Measurements from ENCODE around the gene SLC22A15. TPM values are rescaled to one million over a fixed set of nuclear protein-coding genes. Genes with fewer than 3 reads are reported as not detected.

Gene SLC22A15
- total RNA-seq, 2 experiments from 2014 or later: 0.82 to 2.8 TPM

DNA sequence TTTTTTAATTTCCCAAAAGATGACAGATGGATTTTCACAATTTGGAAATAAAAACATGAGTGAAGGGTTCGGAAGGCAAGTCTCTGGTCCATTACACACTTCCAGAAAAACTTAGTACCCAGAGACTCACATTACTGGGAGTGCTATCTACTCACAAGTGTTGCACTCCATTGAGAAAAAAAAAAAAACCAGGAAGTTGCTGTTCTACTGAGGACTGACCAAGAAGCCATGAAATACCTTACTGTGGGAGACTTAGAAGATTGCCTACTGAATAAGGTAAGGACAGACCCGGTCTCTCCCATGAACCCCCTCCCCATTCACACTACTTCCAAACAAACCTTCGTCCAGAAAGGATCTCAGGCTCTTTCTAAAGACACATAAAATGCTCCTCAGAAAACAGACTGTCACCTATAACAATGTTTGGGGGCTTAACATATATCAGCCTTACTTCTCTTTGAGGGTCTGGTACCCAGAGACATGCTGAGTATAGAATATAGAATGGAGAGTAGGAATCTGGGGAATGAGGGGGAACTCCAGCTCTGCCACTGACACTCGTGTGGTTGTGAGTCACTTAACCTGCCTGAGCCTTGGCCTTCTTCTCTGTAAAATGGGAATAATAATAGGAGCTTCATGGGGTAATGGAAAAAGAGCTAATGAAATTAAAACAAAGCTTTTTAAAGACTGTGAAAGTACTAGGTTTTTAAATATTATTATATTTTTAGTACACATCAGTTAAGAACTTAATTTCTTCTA, 136.3 kb downstream of the SLC22A15 start:
- ChIA-PET POLR2A (no interaction called here), CTCF (ENCODE audit: unreplicated experiment) (no interaction called here)
- H3K9me2 ChIP-seq (ENCODE audit: insufficient read depth, low read length): no peaks in the 10 kb centered on the region
- no peaks in the 10 kb centered on the region for H3K79me2 ChIP-seq (ENCODE audit: insufficient read depth, low read depth, low read length)
- no peaks in the 10 kb centered on the region for H3K36me3 ChIP-seq (ENCODE audit: insufficient read depth, low read length)
- H3K4me1 ChIP-seq (ENCODE audit: insufficient read depth, low read length, poor library complexity, severe bottlenecking): no peaks in the 10 kb centered on the region
- TF ChIP-seq, protein P1, sequence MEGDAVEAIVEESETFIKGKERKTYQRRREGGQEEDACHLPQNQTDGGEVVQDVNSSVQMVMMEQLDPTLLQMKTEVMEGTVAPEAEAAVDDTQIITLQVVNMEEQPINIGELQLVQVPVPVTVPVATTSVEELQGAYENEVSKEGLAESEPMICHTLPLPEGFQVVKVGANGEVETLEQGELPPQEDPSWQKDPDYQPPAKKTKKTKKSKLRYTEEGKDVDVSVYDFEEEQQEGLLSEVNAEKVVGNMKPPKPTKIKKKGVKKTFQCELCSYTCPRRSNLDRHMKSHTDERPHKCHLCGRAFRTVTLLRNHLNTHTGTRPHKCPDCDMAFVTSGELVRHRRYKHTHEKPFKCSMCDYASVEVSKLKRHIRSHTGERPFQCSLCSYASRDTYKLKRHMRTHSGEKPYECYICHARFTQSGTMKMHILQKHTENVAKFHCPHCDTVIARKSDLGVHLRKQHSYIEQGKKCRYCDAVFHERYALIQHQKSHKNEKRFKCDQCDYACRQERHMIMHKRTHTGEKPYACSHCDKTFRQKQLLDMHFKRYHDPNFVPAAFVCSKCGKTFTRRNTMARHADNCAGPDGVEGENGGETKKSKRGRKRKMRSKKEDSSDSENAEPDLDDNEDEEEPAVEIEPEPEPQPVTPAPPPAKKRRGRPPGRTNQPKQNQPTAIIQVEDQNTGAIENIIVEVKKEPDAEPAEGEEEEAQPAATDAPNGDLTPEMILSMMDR (conservative IDR thresholded peaks at IDR 0.05; ENCODE audit: low read length): no peak
- no peak for TF ChIP-seq EZH2phosphoT487 (IDR thresholded peaks at IDR 0.05; ENCODE audit: borderline replicate concordance, low read depth, low read length)
- H4K20me1 ChIP-seq (ENCODE audit: insufficient read depth, low read length): no peaks in the 10 kb centered on the region
- H3K4me3 ChIP-seq (ENCODE audit: low read depth, low read length, poor library complexity, severe bottlenecking): no peak overlapping the region
- no peak for DNase-seq (ENCODE audit: low spot score)
- no peaks in the 10 kb centered on the region for H3K9me3 ChIP-seq (ENCODE audit: low read length)
- no peak overlapping the region for H2AFZ ChIP-seq (ENCODE audit: low read length)
- intact Hi-C loops (cut with micrococcal nuclease; ENCODE audit: unreplicated experiment): no loop called here
- no TSS peak for BruUV-seq (replicated peaks)
- H3K27ac ChIP-seq (ENCODE audit: low read depth, low read length, poor library complexity, severe bottlenecking): no peak overlapping the region
- no peak overlapping the region for H3K4me2 ChIP-seq (ENCODE audit: low read length)

GRCh38 chr1:116113615-116114014, 137.3 kb downstream of the SLC22A15 start:
- DNase-seq (ENCODE audit: low spot score): no peak
- Histone ChIP-seq H3K4me2 (ENCODE audit: low read length) (no peak overlapping the region), H3K4me1 (ENCODE audit: insufficient read depth, low read length, poor library complexity, severe bottlenecking) (no peaks in the 10 kb centered on the region), H3K36me3 (ENCODE audit: insufficient read depth, low read length) (no peaks in the 10 kb centered on the region), H2AFZ (ENCODE audit: low read length) (no peak overlapping the region), H3K9me2 (ENCODE audit: insufficient read depth, low read length) (no peaks in the 10 kb centered on the region), H4K20me1 (ENCODE audit: insufficient read depth, low read length) (no peaks in the 10 kb centered on the region), H3K27ac (ENCODE audit: low read depth, low read length, poor library complexity, severe bottlenecking) (no peak overlapping the region), H3K9me3 (ENCODE audit: low read length) (no peaks in the 10 kb centered on the region), H3K4me3 (ENCODE audit: low read depth, low read length, poor library complexity, severe bottlenecking) (no peak overlapping the region), H3K79me2 (ENCODE audit: insufficient read depth, low read depth, low read length) (no peaks in the 10 kb centered on the region)
- ChIA-PET CTCF (ENCODE audit: unreplicated experiment) (no interaction called here), POLR2A (no interaction called here)
- TF ChIP-seq, protein P1 (conservative IDR thresholded peaks at IDR 0.05; ENCODE audit: low read length): no peak
- TF ChIP-seq EZH2phosphoT487 (IDR thresholded peaks at IDR 0.05; ENCODE audit: borderline replicate concordance, low read depth, low read length): no peak
- intact Hi-C loops (cut with micrococcal nuclease; ENCODE audit: unreplicated experiment): no loop called here
- no TSS peak for BruUV-seq (replicated peaks)

Data from OCI-LY7 (cell line).